HG03469 (cell line): ENCODE results near the gene HEXD.
"Not testable (repeated sequence)": the region's sequence is repeated elsewhere in the genome, so short reads cannot be mapped to it uniquely, and the experiment has no call there.

ENCODE experiments used
- ATAC-seq: cut with Tn5 transposase; IDR thresholded peaks from one replicate; pipeline ENCODE4 v1.9.1; 2021; ENCODE audit warnings: mild to moderate bottlenecking, moderate library complexity, moderate number of reproducible peaks; ENCODE audit not compliant: unreplicated experiment

Gene HEXD

GRCh38 chr17:82418001-82418986 is at the start of gene HEXD, which contains the start of gene OGFOD3:
Gene HEXD, plus strand, starts transcription at chr17:82418347. Its CDS starts 1,453 bp downstream, at chr17:82419800.
Gene OGFOD3, minus strand, starts transcription at chr17:82418586. Its CDS starts 101 bp downstream, at chr17:82418485.
- ATAC-seq, result peak; percentile 66

GRCh38 chr17:82369211-82369610 is 48.9 kb upstream of the HEXD start:
- no peak for ATAC-seq

- ATAC-seq, result no peak
These were observed 47.4 kb upstream of the HEXD start for GRCh38 chr17:82370471-82371332.

- no peak for ATAC-seq
These were observed 46.6 kb upstream of the HEXD start, which contains the start of gene UTS2R for GRCh38 chr17:82371333-82372248. Gene UTS2R, plus strand, starts transcription at chr17:82371765. Its CDS starts 2,560 bp downstream, at chr17:82374325.

- no peak for ATAC-seq
These were observed 45.7 kb upstream of the HEXD start for GRCh38 chr17:82372249-82373071.

- not testable (repeated sequence) for ATAC-seq
These were observed 45.1 kb upstream of the HEXD start for GRCh38 chr17:82373072-82373452.

- ATAC-seq, result no peak
These were observed 44.2 kb upstream of the HEXD start for GRCh38 chr17:82373731-82374625.

GRCh38 chr17:82374626-82375331 is 43.4 kb upstream of the HEXD start:
- no peak for ATAC-seq

GRCh38 chr17:82375359-82376041 is 42.6 kb upstream of the HEXD start:
- no peak for ATAC-seq

GRCh38 chr17:82376042-82376730 is 42.0 kb upstream of the HEXD start:
- ATAC-seq, result no peak

- not testable (repeated sequence) for ATAC-seq
These were observed 40.9 kb upstream of the HEXD start for GRCh38 chr17:82377294-82377693.

GRCh38 chr17:82377924-82378740 is 40.0 kb upstream of the HEXD start:
- ATAC-seq, result no peak

- ATAC-seq, result no peak
These were observed 39.5 kb upstream of the HEXD start for GRCh38 chr17:82378741-82379021.

- no peak for ATAC-seq
These were observed 37.1 kb upstream of the HEXD start for GRCh38 chr17:82380860-82381702.

GRCh38 chr17:82381703-82382009 is 36.5 kb upstream of the HEXD start:
- not testable (repeated sequence) for ATAC-seq
